ENCODE data around the gene MACF1.

DNA sequence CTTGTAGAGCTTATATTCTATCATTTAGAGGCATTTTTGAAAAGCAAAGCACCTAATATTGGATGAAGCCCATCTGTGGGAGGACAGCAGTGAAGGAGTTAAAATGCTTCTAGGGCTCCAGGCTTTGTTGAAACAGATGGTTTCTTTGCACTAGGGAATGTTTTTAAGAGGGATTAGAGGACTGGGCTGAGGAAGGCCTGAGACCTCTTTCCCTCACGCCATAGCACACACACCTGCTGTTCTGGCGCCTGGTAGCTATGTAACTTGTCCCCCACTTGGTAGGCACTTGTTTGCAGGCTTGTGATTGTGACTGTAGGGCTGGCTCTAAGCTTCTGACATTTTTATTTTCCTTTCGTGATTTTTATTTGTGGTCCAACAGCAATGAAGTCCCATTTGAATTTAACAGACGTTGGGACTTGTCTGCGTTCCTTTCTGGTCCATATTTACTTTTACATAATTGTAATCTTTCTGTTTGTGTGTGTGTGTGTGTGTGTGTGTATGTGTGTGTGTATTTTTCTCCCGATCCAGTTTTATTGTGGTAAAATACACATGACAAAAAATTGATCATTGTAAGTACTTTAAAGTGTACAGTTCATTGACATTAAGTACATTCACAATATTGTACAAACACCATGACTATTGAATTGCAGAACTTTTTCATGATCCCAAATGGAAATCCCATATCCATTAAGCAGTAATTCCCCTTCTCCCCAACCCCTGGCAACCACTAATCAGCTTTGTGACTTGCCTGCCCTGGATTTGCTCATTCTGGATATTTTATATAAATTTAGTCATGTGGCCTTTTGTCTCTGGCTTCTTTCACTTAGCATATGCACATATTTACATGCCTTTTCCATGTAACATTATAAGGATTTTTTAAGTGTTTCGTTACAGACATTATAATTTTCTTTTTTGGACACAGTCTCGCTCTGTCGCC lies 33.5 kb upstream of the MACF1 start:
- TF ChIP-seq, protein P1, sequence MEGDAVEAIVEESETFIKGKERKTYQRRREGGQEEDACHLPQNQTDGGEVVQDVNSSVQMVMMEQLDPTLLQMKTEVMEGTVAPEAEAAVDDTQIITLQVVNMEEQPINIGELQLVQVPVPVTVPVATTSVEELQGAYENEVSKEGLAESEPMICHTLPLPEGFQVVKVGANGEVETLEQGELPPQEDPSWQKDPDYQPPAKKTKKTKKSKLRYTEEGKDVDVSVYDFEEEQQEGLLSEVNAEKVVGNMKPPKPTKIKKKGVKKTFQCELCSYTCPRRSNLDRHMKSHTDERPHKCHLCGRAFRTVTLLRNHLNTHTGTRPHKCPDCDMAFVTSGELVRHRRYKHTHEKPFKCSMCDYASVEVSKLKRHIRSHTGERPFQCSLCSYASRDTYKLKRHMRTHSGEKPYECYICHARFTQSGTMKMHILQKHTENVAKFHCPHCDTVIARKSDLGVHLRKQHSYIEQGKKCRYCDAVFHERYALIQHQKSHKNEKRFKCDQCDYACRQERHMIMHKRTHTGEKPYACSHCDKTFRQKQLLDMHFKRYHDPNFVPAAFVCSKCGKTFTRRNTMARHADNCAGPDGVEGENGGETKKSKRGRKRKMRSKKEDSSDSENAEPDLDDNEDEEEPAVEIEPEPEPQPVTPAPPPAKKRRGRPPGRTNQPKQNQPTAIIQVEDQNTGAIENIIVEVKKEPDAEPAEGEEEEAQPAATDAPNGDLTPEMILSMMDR (IDR thresholded peaks at IDR 0.05 in 4 of 5, conservative IDR thresholded peaks at IDR 0.05 in 1 of 5) = no peak
- no peak for TF ChIP-seq POLR2A (IDR thresholded peaks at IDR 0.05)

All from gastrocnemius medialis (tissue), 4 donors.